HL-60 (cell line): Measurements from ENCODE around the gene MAMDC2.

Source experiments
- DNase-seq, 2 experiments: peaks; one replicate each; pipeline ENCODE4 v3.0.0-alpha.2; 2010 to 2020; ENCODE audit warnings: low read depth in 1 of 2, low spot score in 1 of 2
- H3K27ac ChIP-seq: fragments of 250-450 bp; sonication (Bioruptor Pico); replicated peaks from 2 replicates; pipeline ENCODE4 v1.5.1; 2020; ENCODE audit warnings: mild to moderate bottlenecking, moderate library complexity
- H3K27me3 ChIP-seq: fragments of 250-450 bp; sonication (Bioruptor Pico); 2 replicates; pipeline ENCODE4 v1.5.1; 2021; ENCODE audit warnings: mild to moderate bottlenecking, moderate library complexity; ENCODE audit not compliant: insufficient read depth, poor library complexity, severe bottlenecking
- H3K4me3 ChIP-seq: replicated peaks from 2 replicates; pipeline ENCODE4 v1.5.1; 2011; ENCODE audit warnings: mild to moderate bottlenecking, control low read depth, low read length; ENCODE audit not compliant: insufficient read depth
- CTCF ChIP-seq: IDR thresholded peaks from one replicate; pipeline ENCODE4 v1.5.1; 2011; ENCODE audit warnings: low read length, control low read depth, inconsistent platforms; ENCODE audit not compliant: insufficient read depth
- GABPA ChIP-seq: IDR thresholded peaks from 2 replicates; pipeline ENCODE4 v1.6.1; 2012; ENCODE audit warnings: low read depth
- POLR2AphosphoS5 ChIP-seq: IDR thresholded peaks from 2 replicates; pipeline ENCODE4 v1.6.1; 2012; ENCODE audit warnings: low read depth
- REST ChIP-seq: IDR thresholded peaks from 2 replicates; pipeline ENCODE4 v1.6.1; 2012; ENCODE audit warnings: low read depth; ENCODE audit not compliant: insufficient replicate concordance
- SPI1 ChIP-seq: IDR thresholded peaks from 2 replicates; pipeline ENCODE4 v1.6.1; 2012; ENCODE audit warnings: low read depth, mild to moderate bottlenecking, borderline replicate concordance

The MAMDC2 gene

GRCh38 chr9:70030156-70030555 lies 13.5 kb upstream of the MAMDC2 start:
- no peaks in the 10 kb centered on the region for H3K27me3 ChIP-seq
- no peak overlapping the region for H3K4me3 ChIP-seq
- no peak for DNase-seq
- no peak overlapping the region for H3K27ac ChIP-seq
- TF ChIP-seq POLR2AphosphoS5 (no peak), GABPA (no peak), REST (no peak), CTCF (no peak), SPI1 (no peak)

GRCh38 chr9:70031141-70031545 lies 12.5 kb upstream of the MAMDC2 start:
- H3K27ac ChIP-seq = no peak overlapping the region
- H3K27me3 ChIP-seq = no peaks in the 10 kb centered on the region
- TF ChIP-seq GABPA (no peak), POLR2AphosphoS5 (no peak), CTCF (no peak), REST (no peak), SPI1 (no peak)
- no peak for DNase-seq
- H3K4me3 ChIP-seq = no peak overlapping the region

GRCh38 chr9:70034271-70034711 lies 9.4 kb upstream of the MAMDC2 start:
- Histone ChIP-seq H3K4me3 (no peak overlapping the region), H3K27ac (no peak overlapping the region), H3K27me3 (no peaks in the 10 kb centered on the region)
- no peak for TF ChIP-seq GABPA
- no peak for TF ChIP-seq SPI1
- no peak for TF ChIP-seq POLR2AphosphoS5
- no peak for TF ChIP-seq CTCF
- no peak for TF ChIP-seq REST
- no peak for DNase-seq
